ENCODE data around the gene NBDY. TPM values are rescaled to one million over a fixed set of nuclear protein-coding genes. Genes with fewer than 3 reads are reported as not detected.
"Not testable (repeated sequence)": the region's sequence is repeated elsewhere in the genome, so short reads cannot be mapped to it uniquely, and the experiment has no call there.

NBDY gene
- total and polyA plus RNA-seq, 4 donors, result 11.8 to 43.2 (median 22.7) TPM

DNA sequence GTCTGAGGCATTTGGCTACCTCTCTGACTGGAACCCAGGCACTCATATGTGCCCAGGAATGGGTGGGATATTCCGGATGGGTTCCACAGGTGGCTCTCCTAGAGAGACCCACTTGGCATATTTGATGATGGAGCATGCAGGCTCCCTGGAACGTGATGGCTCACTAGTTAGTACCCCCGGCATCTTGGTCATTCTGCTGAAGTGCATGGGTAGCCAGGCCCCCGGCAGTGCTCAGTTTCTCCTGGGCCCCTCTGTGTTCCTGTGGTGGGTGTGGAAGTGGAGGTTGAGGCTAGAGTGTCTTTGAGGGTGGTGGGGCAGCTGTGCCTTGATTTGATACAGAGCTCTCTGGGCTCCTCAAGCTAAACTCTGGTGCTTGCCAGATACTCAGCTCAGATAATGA is 29.4 kb downstream of the NBDY start:
- Histone ChIP-seq H3K27ac (ENCODE audit: low read depth in 1 of 2, low read length in 1 of 2) (no peak overlapping the region), H3K9ac (ENCODE audit: insufficient read depth in 1 of 2, low read length in 2 of 2) (no peak overlapping the region), H3K27me3 (ENCODE audit: control insufficient read depth in 3 of 3, insufficient read depth in 3 of 3, low read length in 2 of 3) (peaks cover 0 to 8% (median 7%) of the 10 kb centered on the region in 3 donors), H3K9me3 (ENCODE audit: control insufficient read depth in 4 of 4, insufficient read depth in 3 of 4, low read length in 3 of 4) (no peaks in the 10 kb centered on the region), H3K36me3 (ENCODE audit: control insufficient read depth in 4 of 4, insufficient read depth in 4 of 4, low read length in 4 of 4) (no peaks in the 10 kb centered on the region), H3K4me1 (ENCODE audit: control insufficient read depth in 5 of 5, insufficient read depth in 5 of 5, low read length in 5 of 5) (peaks cover 0 to 3% (median 0%) of the 10 kb centered on the region in 5 donors), H3K4me3 (no peak overlapping the region)
- ATAC-seq (ENCODE audit: insufficient read depth, low FRiP score), result no peak
- TF ChIP-seq, protein P1, sequence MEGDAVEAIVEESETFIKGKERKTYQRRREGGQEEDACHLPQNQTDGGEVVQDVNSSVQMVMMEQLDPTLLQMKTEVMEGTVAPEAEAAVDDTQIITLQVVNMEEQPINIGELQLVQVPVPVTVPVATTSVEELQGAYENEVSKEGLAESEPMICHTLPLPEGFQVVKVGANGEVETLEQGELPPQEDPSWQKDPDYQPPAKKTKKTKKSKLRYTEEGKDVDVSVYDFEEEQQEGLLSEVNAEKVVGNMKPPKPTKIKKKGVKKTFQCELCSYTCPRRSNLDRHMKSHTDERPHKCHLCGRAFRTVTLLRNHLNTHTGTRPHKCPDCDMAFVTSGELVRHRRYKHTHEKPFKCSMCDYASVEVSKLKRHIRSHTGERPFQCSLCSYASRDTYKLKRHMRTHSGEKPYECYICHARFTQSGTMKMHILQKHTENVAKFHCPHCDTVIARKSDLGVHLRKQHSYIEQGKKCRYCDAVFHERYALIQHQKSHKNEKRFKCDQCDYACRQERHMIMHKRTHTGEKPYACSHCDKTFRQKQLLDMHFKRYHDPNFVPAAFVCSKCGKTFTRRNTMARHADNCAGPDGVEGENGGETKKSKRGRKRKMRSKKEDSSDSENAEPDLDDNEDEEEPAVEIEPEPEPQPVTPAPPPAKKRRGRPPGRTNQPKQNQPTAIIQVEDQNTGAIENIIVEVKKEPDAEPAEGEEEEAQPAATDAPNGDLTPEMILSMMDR (IDR thresholded peaks at IDR 0.05; ENCODE audit: control extremely low read depth, extremely low read depth), result no peak
- WGBS, 2 donors, result 82 to 95% methylated on average over 4 of the region's 4 CpGs
- DNase-seq, result no peak

- H3K9ac ChIP-seq (ENCODE audit: insufficient read depth in 1 of 2, low read length in 2 of 2), result no peak overlapping the region
- TF ChIP-seq, protein P1 (IDR thresholded peaks at IDR 0.05; ENCODE audit: control extremely low read depth, extremely low read depth), result no peak
- H3K4me3 ChIP-seq, result no peak overlapping the region
- H3K27me3 ChIP-seq (ENCODE audit: control insufficient read depth in 3 of 3, insufficient read depth in 3 of 3, low read length in 2 of 3), result peaks cover 0 to 7% (median 3%) of the 10 kb centered on the region in 3 donors
- no peak overlapping the region for H3K27ac ChIP-seq (ENCODE audit: low read depth in 1 of 2, low read length in 1 of 2)
- DNase-seq (no peak), ATAC-seq (ENCODE audit: insufficient read depth, low FRiP score) (no peak)
- H3K36me3 ChIP-seq (ENCODE audit: control insufficient read depth in 4 of 4, insufficient read depth in 4 of 4, low read length in 4 of 4), result no peaks in the 10 kb centered on the region
- peaks cover 0 to 8% (median 1%) of the 10 kb centered on the region in 5 donors for H3K4me1 ChIP-seq (ENCODE audit: control insufficient read depth in 5 of 5, insufficient read depth in 5 of 5, low read length in 5 of 5)
- no peaks in the 10 kb centered on the region for H3K9me3 ChIP-seq (ENCODE audit: control insufficient read depth in 4 of 4, insufficient read depth in 3 of 4, low read length in 3 of 4)
- WGBS, 2 donors, result 71 to 92% methylated on average over 5 to 7 of the region's 7 CpGs
Observed at GRCh38 chrX:56759736-56760409, 30.8 kb downstream of the NBDY start.

DNA sequence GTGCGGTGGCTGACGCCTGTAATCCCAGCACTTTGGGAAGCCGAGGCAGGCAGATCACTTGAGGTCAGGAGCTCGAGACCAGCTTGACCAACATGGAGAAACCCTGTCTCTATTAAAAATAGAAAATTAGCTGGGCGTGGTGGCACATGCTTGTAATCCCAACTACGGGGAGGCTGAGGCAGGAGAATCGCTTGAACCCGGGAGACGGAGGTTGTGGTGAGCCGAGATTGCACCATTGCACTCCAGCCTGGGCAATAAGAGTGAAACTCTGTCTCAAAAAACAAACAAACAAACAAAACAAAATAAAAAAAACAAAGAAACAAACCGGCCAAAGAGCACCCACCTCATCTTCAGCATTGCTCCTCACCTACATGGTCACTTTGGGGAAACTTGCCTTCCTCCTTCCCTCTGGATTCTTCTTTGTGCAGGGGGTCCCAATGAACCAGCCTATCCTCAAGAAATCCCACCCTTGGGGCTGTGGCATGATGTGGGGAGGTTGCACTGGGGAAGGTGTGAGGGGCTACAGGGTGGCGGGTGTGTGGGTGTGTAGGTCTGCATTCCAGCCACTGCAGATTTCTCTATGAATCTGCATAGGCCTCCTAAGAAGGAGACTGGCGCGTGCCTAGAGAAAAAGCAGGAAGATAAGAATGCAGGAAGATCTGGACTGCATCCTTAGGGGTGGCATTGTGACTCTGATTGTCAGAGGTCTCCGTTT is 31.5 kb downstream of the NBDY start:
- not testable (repeated sequence) for H3K9me3 ChIP-seq (ENCODE audit: control insufficient read depth in 4 of 4, insufficient read depth in 3 of 4, low read length in 3 of 4); H3K9ac ChIP-seq (ENCODE audit: insufficient read depth in 1 of 2, low read length in 2 of 2); ATAC-seq (ENCODE audit: insufficient read depth, low FRiP score); H3K27me3 ChIP-seq (ENCODE audit: control insufficient read depth in 3 of 3, insufficient read depth in 3 of 3, low read length in 2 of 3); H3K4me3 ChIP-seq; H3K27ac ChIP-seq (ENCODE audit: low read depth in 1 of 2, low read length in 1 of 2); H3K36me3 ChIP-seq (ENCODE audit: control insufficient read depth in 4 of 4, insufficient read depth in 4 of 4, low read length in 4 of 4); DNase-seq
- 78 to 88% methylated on average over 15 of the region's 15 CpGs for WGBS, 2 donors
- peaks cover 0 to 15% (median 6%) of the 10 kb centered on the region in 5 donors for H3K4me1 ChIP-seq (ENCODE audit: control insufficient read depth in 5 of 5, insufficient read depth in 5 of 5, low read length in 5 of 5)

GRCh38 chrX:56761167-56761566 is 32.1 kb downstream of the NBDY start:
- H3K4me1 ChIP-seq (ENCODE audit: control insufficient read depth in 5 of 5, insufficient read depth in 5 of 5, low read length in 5 of 5), result peaks cover 0 to 15% (median 6%) of the 10 kb centered on the region in 5 donors
- DNase-seq (no peak), ATAC-seq (ENCODE audit: insufficient read depth, low FRiP score) (no peak)
- H3K36me3 ChIP-seq (ENCODE audit: control insufficient read depth in 4 of 4, insufficient read depth in 4 of 4, low read length in 4 of 4), result no peaks in the 10 kb centered on the region
- H3K9me3 ChIP-seq (ENCODE audit: control insufficient read depth in 4 of 4, insufficient read depth in 3 of 4, low read length in 3 of 4), result no peaks in the 10 kb centered on the region
- H3K27ac ChIP-seq (ENCODE audit: low read depth in 1 of 2, low read length in 1 of 2), result no peak overlapping the region
- H3K4me3 ChIP-seq, result no peak overlapping the region
- TF ChIP-seq, protein P1 (IDR thresholded peaks at IDR 0.05; ENCODE audit: control extremely low read depth, extremely low read depth), result no peak
- H3K27me3 ChIP-seq (ENCODE audit: control insufficient read depth in 3 of 3, insufficient read depth in 3 of 3, low read length in 2 of 3), result peaks cover 0 to 7% (median 3%) of the 10 kb centered on the region in 3 donors
- no peak overlapping the region for H3K9ac ChIP-seq (ENCODE audit: insufficient read depth in 1 of 2, low read length in 2 of 2)
- WGBS, 2 donors, result 78 to 81% methylated on average over 5 of the region's 5 CpGs

All from lung (tissue), 12 donors.